Measurements from ENCODE around the gene NR1H2. TPM values are rescaled to one million over a fixed set of nuclear protein-coding genes. Genes with fewer than 3 reads are reported as not detected.
"Not testable (repeated sequence)": the region's sequence is repeated elsewhere in the genome, so short reads cannot be mapped to it uniquely, and the experiment has no call there.

Gene NR1H2
- total RNA-seq, 2 experiments from 2014 or later, result 50.3 to 53.6 TPM

- Mint-ChIP-seq H3K36me3 (ENCODE audit: low read depth) (peaks cover 42% of the 10 kb centered on the region), H3K4me1 (peaks cover 27% of the 10 kb centered on the region), H3K4me3 (no peak overlapping the region), H3K27ac (no peak overlapping the region), H3K27me3 (no peaks in the 10 kb centered on the region), H3K9me3 (ENCODE audit: low read depth) (no peaks in the 10 kb centered on the region)
- CTCF ChIA-PET, result no interaction called here
- DNase-seq (no peak), ATAC-seq (no peak)
- POLR2A ChIA-PET, result interaction anchor here (0.5 to 0.7 kb wide), 2 partner anchors 13 to 391 kb away, joined by 3 to 5 read pairs; no protein-coding TSS in a partner anchor
- intact Hi-C loops (cut with DNase I, micrococcal nuclease), result no loop called here
Measured at GRCh38 chr19:50387868-50388245, 11.6 kb downstream of the NR1H2 start.

DNA sequence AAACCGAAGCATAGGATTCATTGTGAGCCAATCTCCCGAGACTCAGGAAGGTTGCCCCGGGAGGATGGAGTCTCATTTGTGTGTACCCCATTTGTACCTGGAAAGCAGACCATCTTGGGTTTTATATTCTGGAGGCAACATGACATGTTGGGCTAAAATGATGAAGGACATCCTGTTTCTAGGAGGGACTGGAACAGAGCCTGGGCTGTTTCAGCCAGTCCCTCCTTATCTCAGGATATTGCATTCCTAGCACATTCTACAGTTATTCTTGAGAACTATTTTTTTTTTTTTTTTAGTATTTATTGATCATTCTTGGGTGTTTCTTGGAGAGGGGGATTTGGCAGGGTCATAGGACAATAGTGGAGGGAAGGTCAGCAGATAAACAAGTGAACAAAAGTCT lies 14.0 kb downstream of the NR1H2 start:
- H3K27me3 Mint-ChIP-seq; ATAC-seq; H3K4me1 Mint-ChIP-seq; intact Hi-C loops (cut with DNase I, micrococcal nuclease); DNase-seq; H3K4me3 Mint-ChIP-seq; POLR2A ChIA-PET; H3K27ac Mint-ChIP-seq; CTCF ChIA-PET; H3K9me3 Mint-ChIP-seq (ENCODE audit: low read depth): not testable (repeated sequence)
- H3K36me3 Mint-ChIP-seq (ENCODE audit: low read depth), result peaks cover 44% of the 10 kb centered on the region

- H3K9me3 Mint-ChIP-seq (ENCODE audit: low read depth); H3K27me3 Mint-ChIP-seq; DNase-seq; H3K4me3 Mint-ChIP-seq; POLR2A ChIA-PET; H3K27ac Mint-ChIP-seq; ATAC-seq; H3K4me1 Mint-ChIP-seq; intact Hi-C loops (cut with DNase I, micrococcal nuclease); CTCF ChIA-PET: not testable (repeated sequence)
- H3K36me3 Mint-ChIP-seq (ENCODE audit: low read depth), result peaks cover 44% of the 10 kb centered on the region
Measured at GRCh38 chr19:50390952-50391351, 14.7 kb downstream of the NR1H2 start.

- ATAC-seq (no peak), DNase-seq (no peak)
- CTCF ChIA-PET, result no interaction called here
- H3K27me3 Mint-ChIP-seq, result no peaks in the 10 kb centered on the region
- peaks cover 2% of the 10 kb centered on the region for H3K4me1 Mint-ChIP-seq
- POLR2A ChIA-PET, result no interaction called here
- H3K36me3 Mint-ChIP-seq (ENCODE audit: low read depth), result peaks cover 36% of the 10 kb centered on the region
- no peak overlapping the region for H3K27ac Mint-ChIP-seq
- intact Hi-C loops (cut with DNase I, micrococcal nuclease), result no loop called here
- no peak overlapping the region for H3K4me3 Mint-ChIP-seq
- H3K9me3 Mint-ChIP-seq (ENCODE audit: low read depth), result no peaks in the 10 kb centered on the region
Measured at GRCh38 chr19:50392759-50393158, 16.5 kb downstream of the NR1H2 start.

GRCh38 chr19:50393589-50393988 lies 17.3 kb downstream of the NR1H2 start:
- CTCF ChIA-PET, result no interaction called here
- POLR2A ChIA-PET, result no interaction called here
- intact Hi-C loops (cut with DNase I, micrococcal nuclease), result no loop called here
- no peak for ATAC-seq
- Mint-ChIP-seq H3K4me3 (no peak overlapping the region), H3K27me3 (no peaks in the 10 kb centered on the region), H3K4me1 (no peaks in the 10 kb centered on the region), H3K27ac (no peak overlapping the region), H3K36me3 (ENCODE audit: low read depth) (peaks cover 36% of the 10 kb centered on the region), H3K9me3 (ENCODE audit: low read depth) (no peaks in the 10 kb centered on the region)
- DNase-seq, result no peak

DNA sequence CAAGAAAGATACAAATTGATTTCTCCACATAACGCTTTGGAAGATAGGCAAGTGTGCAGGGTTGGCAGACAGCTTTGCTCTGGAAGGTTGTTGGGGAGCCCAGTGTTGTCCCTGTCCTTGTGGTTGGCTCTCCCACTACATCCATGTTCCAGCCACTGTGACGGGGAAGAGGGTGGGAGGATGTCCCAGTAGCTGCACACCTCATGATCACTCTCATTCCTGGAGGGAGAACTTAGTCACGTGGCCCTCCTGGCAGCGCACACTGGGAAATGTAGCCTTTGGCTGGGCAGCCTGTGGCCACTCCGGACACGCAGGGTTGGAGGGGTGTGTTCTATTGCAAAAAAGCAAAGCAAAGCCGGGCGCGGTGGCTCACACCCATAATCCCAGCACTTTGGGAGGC lies 17.8 kb downstream of the NR1H2 start:
- Mint-ChIP-seq H3K4me3 (no peak overlapping the region), H3K27ac (no peak overlapping the region), H3K36me3 (ENCODE audit: low read depth) (peaks cover 39% of the 10 kb centered on the region), H3K4me1 (no peaks in the 10 kb centered on the region), H3K9me3 (ENCODE audit: low read depth) (no peaks in the 10 kb centered on the region), H3K27me3 (no peaks in the 10 kb centered on the region)
- DNase-seq, result no peak
- POLR2A ChIA-PET, result no interaction called here
- no peak for ATAC-seq
- CTCF ChIA-PET, result no interaction called here
- intact Hi-C loops (cut with DNase I, micrococcal nuclease), result no loop called here

- H3K9me3 Mint-ChIP-seq (ENCODE audit: low read depth), result no peaks in the 10 kb centered on the region
- no peaks in the 10 kb centered on the region for H3K4me1 Mint-ChIP-seq
- DNase-seq, result no peak
- intact Hi-C loops (cut with DNase I, micrococcal nuclease), result no loop called here
- ATAC-seq, result no peak
- H3K27ac Mint-ChIP-seq, result no peak overlapping the region
- ChIA-PET POLR2A (no interaction called here), CTCF (interaction anchor here (0.9 to 1.4 kb wide), 2 partner anchors 30 to 157 kb away, joined by 3 to 5 read pairs; no protein-coding TSS in a partner anchor)
- H3K4me3 Mint-ChIP-seq, result no peak overlapping the region
- peaks cover 34% of the 10 kb centered on the region for H3K36me3 Mint-ChIP-seq (ENCODE audit: low read depth)
- no peaks in the 10 kb centered on the region for H3K27me3 Mint-ChIP-seq
Measured at GRCh38 chr19:50398675-50399367, 22.6 kb downstream of the NR1H2 start.

- no peak overlapping the region for H3K4me3 Mint-ChIP-seq
- ChIA-PET CTCF (interaction anchor here (0.9 kb wide), 2 partner anchors 42 to 157 kb away, joined by 3 to 5 read pairs; no protein-coding TSS in a partner anchor), POLR2A (no interaction called here)
- intact Hi-C loops (cut with DNase I, micrococcal nuclease), result no loop called here
- ATAC-seq (no peak), DNase-seq (no peak)
- no peaks in the 10 kb centered on the region for H3K27me3 Mint-ChIP-seq
- H3K4me1 Mint-ChIP-seq, result no peaks in the 10 kb centered on the region
- peaks cover 32% of the 10 kb centered on the region for H3K36me3 Mint-ChIP-seq (ENCODE audit: low read depth)
- H3K9me3 Mint-ChIP-seq (ENCODE audit: low read depth), result no peaks in the 10 kb centered on the region
- no peak overlapping the region for H3K27ac Mint-ChIP-seq
Measured at GRCh38 chr19:50399368-50399745, 23.1 kb downstream of the NR1H2 start.

DNA sequence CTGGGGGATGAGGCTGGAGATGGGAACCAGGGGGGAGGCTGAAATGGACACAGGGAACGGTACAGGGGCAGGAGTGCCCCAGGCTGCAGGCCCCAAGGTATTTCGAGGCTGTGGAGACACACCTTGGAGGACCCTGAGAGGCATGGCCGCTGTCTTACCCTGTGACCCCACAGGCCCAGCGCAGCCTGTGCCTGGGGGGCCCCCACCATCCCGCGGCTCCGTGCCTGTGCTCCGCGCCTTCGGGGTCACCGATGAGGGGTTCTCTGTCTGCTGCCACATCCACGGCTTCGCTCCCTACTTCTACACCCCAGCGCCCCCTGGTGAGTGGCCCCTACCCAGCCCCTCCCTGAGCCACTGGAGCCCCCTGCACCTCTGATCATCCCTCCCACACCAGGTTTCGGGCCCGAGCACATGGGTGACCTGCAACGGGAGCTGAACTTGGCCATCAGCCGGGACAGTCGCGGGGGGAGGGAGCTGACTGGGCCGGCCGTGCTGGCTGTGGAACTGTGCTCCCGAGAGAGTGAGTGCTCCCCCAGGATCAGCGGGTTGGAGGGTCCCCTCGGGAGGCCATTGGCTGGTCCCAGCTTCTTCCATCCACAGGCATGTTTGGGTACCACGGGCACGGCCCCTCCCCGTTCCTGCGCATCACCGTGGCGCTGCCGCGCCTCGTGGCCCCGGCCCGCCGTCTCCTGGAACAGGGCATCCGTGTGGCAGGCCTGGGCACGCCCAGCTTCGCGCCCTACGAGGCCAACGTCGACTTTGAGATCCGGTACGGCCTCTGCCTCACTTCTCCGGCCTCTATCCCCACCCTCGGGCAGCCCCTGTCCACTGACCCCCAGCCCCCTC lies 25.6 kb downstream of the NR1H2 start:
- Mint-ChIP-seq H3K36me3 (ENCODE audit: low read depth) (peaks cover 39% of the 10 kb centered on the region), H3K4me3 (no peak overlapping the region), H3K27me3 (no peaks in the 10 kb centered on the region), H3K27ac (no peak overlapping the region), H3K9me3 (ENCODE audit: low read depth) (no peaks in the 10 kb centered on the region), H3K4me1 (no peaks in the 10 kb centered on the region)
- DNase-seq, result no peak
- intact Hi-C loops (cut with DNase I, micrococcal nuclease), result no loop called here
- ChIA-PET POLR2A (no interaction called here), CTCF (no interaction called here)
- ATAC-seq, result no peak

- no peak overlapping the region for H3K27ac Mint-ChIP-seq
Measured at GRCh38 chr19:50402544-50403301, 26.5 kb downstream of the NR1H2 start.

GRCh38 chr19:50406156-50406820 lies 30.0 kb downstream of the NR1H2 start:
- DNase-seq, result no peak
- POLR2A ChIA-PET, result no interaction called here
- H3K27me3 Mint-ChIP-seq, result no peaks in the 10 kb centered on the region
- intact Hi-C loops (cut with DNase I, micrococcal nuclease), result no loop called here
- H3K4me3 Mint-ChIP-seq, result no peak overlapping the region
- H3K4me1 Mint-ChIP-seq, result no peaks in the 10 kb centered on the region
- no peak for ATAC-seq
- no peaks in the 10 kb centered on the region for H3K9me3 Mint-ChIP-seq (ENCODE audit: low read depth)
- no peak overlapping the region for H3K27ac Mint-ChIP-seq
- CTCF ChIA-PET, result no interaction called here
- H3K36me3 Mint-ChIP-seq (ENCODE audit: low read depth), result peaks cover 40% of the 10 kb centered on the region

More at GRCh38 chr19:50402544-50403301, 26.5 kb downstream of the NR1H2 start:
- CTCF ChIA-PET, result no interaction called here
- intact Hi-C loops (cut with DNase I, micrococcal nuclease), result no loop called here
- ATAC-seq (no peak), DNase-seq (no peak)
- no peaks in the 10 kb centered on the region for H3K4me1 Mint-ChIP-seq
- POLR2A ChIA-PET, result no interaction called here
- no peaks in the 10 kb centered on the region for H3K27me3 Mint-ChIP-seq
- no peaks in the 10 kb centered on the region for H3K9me3 Mint-ChIP-seq (ENCODE audit: low read depth)
- no peak overlapping the region for H3K4me3 Mint-ChIP-seq
- H3K36me3 Mint-ChIP-seq (ENCODE audit: low read depth), result peaks cover 40% of the 10 kb centered on the region

Measured in activated CD4-positive, alpha-beta T cell treated with anti-CD3 and anti-CD28 coated beads for 36 hours (primary cell).